ENCODE results near the gene BAAT.
"Not testable (repeated sequence)": the region's sequence is repeated elsewhere in the genome, so short reads cannot be mapped to it uniquely, and the experiment has no call there.

Gene BAAT

DNA sequence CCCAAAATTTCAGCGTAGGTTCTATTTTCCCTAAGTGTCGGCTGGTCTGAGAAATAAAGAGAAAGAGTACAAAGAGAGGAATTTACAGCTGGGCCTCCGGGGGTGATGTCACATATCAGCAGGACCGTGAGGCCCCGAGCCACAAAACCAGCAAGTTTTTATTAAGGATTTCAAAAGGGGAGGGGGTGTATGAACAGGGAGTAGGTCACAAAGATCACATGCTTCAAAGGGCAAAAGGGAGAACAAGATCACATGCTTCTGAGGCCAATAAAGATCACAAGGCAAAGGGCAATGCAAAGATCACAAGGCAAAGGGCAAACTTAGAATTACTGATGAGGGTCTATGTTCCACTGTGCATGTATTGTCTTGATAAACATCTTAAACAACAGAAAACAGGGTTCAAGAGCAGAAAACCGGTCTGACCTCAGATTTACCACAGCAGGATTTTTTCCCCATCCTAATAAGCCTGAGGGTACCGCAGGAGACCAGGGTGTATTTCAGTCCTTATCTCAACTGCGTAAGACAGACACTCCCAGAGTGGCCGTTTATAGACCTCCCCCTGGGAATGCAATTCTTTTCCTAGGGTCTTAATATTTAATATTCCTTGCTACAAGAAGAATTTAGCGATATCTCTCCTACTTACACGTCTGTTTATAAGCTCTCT is at the start of gene BAAT:
BAAT (minus strand) TSS at position 134 of the 664 bp plus-strand sequence. CDS start 13,602 bp downstream, outside the sequence.
- DNase-seq (ENCODE audit: low read depth in 1 of 2, low spot score in 1 of 2) = not testable (repeated sequence)

DNA sequence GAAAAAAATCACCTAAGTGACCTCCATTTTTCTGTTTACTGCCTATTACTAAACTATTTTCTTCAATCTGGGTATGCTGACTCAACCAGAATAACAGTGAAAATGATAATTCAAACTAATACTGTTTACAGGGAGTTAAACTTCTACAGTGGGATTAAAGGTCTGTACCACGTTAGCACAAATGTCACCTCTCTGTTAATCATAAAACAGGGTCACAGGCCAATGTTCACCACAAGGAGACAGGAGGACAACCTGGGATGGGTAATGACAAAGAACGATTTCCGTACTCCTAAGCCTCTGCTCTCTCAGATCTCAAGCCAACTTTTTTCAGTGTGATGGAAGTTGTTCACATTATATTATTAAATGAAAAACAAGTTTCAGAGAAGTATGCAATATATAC is 48.4 kb upstream of the BAAT start:
- DNase-seq (ENCODE audit: low read depth in 1 of 2, low spot score in 1 of 2) = no peak

- no peak for DNase-seq (ENCODE audit: low read depth in 1 of 2, low spot score in 1 of 2)
These were observed 47.9 kb upstream of the BAAT start for GRCh38 chr9:101432740-101433139.

DNA sequence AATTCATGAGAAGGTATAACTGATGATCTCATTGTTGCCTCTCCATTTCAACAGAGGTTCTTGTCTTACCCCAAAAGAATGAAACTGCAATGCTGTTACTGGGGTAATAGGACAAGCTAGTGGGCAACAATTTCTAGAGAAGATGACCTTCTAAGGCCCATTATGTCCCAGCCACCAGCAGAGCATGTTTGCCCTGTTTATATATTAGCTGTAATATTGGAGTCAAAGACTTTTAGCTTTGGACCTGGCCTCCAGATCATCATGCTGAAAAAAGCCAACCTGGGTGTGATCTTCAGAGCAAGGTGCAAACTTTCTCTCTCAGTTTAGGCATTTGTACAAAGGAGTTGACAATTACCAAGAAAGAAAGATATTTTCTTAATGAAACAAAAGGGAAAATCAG is 47.4 kb upstream of the BAAT start:
- DNase-seq (ENCODE audit: low read depth in 1 of 2, low spot score in 1 of 2) = no peak

- DNase-seq (ENCODE audit: low read depth in 1 of 2, low spot score in 1 of 2) = no peak
These were observed 44.9 kb upstream of the BAAT start for GRCh38 chr9:101429736-101430135.

DNA sequence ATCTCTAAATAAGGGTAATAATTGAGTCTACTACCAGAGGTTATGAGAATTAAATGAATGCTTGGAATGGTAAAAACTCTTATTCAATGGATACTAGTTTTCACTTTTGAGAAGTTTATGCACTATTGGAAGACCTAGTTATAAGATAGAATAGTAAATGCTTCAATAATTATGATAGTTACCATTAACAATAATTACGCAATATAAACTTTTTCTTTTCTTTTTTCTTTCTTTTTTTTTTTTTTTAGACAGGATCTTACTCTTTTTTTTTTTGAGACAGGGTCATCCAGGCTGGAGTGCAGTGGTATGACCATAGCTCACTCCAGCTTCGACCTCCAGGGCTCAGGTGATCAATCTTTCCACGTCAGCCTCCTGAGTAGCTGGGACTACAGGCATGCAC is 44.1 kb upstream of the BAAT start:
- DNase-seq (ENCODE audit: low read depth in 1 of 2, low spot score in 1 of 2) = no peak

GRCh38 chr9:101427957-101428655 is 43.3 kb upstream of the BAAT start:
- DNase-seq (ENCODE audit: low read depth in 1 of 2, low spot score in 1 of 2) = no peak

- no peak for DNase-seq (ENCODE audit: low read depth in 1 of 2, low spot score in 1 of 2)
These were observed 42.6 kb upstream of the BAAT start for GRCh38 chr9:101427358-101427757.

GRCh38 chr9:101421653-101422065 is 36.9 kb upstream of the BAAT start:
- DNase-seq (ENCODE audit: low read depth in 1 of 2, low spot score in 1 of 2) = no peak

DNA sequence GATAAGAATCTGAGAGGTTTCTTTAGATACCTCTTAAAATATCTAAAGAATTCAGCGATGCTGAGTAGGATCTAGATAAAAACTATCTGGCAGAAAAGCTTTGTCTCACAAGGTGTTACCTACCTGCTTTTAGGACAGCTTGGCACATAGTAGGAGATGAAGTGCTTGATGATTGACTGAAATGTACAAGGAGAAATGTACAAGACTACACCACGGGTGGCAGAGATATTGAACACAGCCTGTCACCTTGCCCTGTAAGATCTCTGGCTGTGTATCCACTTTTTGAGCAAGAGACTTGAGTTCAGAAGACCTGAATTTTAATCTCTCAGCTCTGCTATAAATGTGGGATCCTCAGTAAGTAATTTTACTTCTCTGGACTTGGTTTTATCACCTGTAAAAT is 35.1 kb upstream of the BAAT start:
- no peak for DNase-seq (ENCODE audit: low read depth in 1 of 2, low spot score in 1 of 2)

DNA sequence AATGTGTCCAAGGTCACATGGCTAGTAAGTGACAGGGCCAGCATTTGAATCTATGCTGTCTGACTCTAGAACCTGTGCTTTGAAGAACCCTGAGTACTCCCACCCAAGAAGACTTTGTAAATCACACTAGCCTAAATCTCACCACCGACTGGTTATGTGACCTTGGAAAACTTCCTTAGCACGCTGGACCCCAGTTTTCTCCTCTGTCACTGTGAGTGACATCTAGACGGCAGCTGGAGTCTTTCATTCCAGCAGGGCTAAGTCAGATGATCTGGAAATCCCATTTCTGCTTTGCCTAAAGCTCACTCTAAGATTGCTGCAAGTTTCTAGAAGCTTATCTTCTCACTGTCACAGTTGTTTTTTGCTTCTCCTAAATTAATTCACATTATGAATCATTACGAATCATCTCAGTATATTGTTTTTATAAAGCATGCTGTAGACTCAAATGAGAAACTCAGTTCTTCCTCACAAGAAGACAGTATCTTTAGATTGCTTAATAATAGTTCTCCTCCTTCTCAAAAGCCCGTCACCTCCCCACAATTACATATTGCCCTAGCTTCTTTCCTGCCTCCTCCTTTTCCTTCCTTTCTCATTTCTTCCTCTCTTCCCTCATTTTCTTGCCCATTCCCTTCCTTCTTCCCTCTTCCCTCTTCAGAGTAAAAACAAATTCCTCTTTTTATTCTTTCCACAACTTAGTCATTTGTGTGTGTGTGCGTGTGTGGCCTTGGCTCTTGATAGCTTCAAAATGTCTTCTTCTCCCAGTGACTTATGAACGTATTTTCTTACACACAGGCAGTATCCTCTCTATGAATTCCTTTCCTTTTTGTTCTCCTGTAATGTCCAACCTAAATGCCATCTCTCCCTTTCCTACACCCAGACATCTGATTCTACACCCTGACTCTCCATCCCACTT is 34.0 kb upstream of the BAAT start:
- DNase-seq (ENCODE audit: low read depth in 1 of 2, low spot score in 1 of 2) = no peak

DNA sequence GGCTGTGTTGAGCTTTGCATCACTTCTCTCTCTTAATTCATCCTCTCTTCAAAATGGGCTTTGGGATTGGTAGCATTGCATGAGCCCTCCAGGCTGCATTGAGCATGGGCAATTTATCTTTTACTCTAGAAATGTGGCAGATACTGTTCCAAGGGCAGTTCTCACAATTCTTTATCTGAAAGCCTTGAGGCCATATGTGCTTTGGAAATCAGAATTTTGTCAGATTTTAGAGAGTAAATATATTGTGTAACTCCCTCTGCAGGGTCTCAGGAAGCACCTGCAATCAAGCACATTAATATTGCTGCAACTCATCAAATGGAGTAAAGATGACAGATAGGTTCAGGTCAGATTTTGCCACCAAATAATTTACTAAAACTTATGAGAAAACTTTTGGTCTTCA is 33.2 kb upstream of the BAAT start:
- DNase-seq (ENCODE audit: low read depth in 1 of 2, low spot score in 1 of 2) = no peak

- DNase-seq (ENCODE audit: low read depth in 1 of 2, low spot score in 1 of 2) = no peak
These were observed 32.6 kb upstream of the BAAT start for GRCh38 chr9:101417389-101417788.

GRCh38 chr9:101415578-101415977 is 30.8 kb upstream of the BAAT start:
- no peak for DNase-seq (ENCODE audit: low read depth in 1 of 2, low spot score in 1 of 2)

GRCh38 chr9:101414839-101415238 is 30.0 kb upstream of the BAAT start:
- no peak for DNase-seq (ENCODE audit: low read depth in 1 of 2, low spot score in 1 of 2)

DNA sequence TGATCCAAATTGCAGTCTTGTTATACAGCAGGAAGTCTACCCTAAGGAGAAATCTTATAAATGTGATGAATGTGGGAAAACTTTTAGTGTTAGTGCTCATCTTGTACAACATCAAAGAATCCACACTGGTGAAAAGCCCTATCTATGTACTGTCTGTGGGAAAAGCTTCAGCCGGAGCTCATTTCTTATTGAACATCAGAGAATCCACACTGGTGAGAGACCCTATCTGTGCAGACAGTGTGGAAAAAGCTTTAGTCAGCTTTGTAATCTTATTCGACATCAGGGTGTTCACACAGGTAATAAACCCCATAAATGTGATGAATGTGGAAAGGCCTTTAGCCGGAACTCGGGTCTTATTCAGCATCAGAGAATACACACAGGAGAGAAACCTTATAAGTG is 24.3 kb upstream of the BAAT start:
- DNase-seq (ENCODE audit: low read depth in 1 of 2, low spot score in 1 of 2) = no peak

DNA sequence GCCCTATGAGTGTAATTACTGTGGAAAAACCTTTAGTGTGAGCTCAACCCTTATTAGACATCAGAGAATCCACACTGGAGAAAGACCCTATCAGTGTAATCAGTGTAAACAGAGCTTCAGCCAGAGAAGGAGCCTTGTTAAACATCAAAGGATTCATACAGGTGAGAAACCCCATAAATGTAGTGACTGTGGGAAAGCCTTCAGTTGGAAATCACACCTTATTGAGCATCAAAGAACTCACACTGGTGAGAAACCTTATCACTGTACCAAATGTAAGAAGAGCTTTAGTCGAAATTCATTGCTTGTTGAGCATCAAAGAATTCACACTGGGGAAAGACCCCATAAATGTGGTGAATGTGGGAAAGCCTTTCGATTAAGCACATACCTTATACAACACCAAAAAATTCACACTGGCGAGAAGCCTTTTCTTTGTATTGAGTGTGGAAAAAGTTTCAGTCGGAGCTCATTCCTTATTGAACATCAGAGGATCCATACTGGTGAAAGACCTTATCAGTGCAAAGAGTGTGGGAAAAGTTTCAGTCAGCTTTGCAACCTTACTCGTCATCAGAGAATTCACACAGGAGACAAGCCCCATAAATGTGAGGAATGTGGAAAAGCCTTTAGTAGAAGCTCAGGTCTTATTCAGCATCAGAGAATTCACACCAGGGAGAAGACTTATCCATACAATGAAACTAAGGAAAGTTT is 23.7 kb upstream of the BAAT start:
- no peak for DNase-seq (ENCODE audit: low read depth in 1 of 2, low spot score in 1 of 2)

GRCh38 chr9:101403516-101404285 is 18.9 kb upstream of the BAAT start:
- no peak for DNase-seq (ENCODE audit: low read depth in 1 of 2, low spot score in 1 of 2)

DNA sequence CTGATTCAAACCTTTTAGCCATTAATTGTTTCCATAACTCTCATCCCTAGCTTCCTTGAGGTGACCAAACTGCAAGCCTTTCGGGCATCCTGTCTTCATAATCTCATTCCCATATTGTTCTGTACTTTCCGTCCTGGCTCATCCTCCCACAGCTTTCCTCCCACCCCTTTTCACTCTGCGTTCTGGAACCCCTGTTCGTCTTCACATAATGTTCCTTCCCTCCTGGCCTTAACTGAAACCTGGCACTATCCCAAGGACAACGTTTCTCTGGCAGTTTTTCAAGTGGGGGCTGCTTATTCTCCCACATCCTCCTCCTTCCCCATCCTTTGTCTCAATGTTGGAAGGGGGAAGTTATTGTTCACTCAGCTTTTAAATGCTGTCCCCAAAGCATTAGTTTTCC is 15.3 kb upstream of the BAAT start:
- DNase-seq (ENCODE audit: low read depth in 1 of 2, low spot score in 1 of 2) = no peak

DNA sequence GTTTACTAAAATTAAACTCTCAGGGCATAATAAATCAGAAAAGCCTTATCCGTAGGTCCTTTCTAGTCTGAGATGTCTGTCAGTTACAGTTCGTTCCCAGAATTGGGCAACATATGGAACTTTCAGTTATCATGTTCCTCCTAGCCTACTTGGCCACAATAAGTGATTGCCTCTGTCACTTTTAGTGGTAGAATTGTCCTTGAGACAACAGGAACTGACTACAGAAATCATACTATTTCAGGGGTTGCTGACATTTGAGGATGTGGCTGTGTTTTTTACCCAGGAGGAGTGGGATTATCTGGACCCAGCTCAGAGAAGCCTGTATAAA is 14.8 kb upstream of the BAAT start:
- DNase-seq (ENCODE audit: low read depth in 1 of 2, low spot score in 1 of 2) = no peak

All from stimulated activated CD4-positive, alpha-beta T cell treated with anti-CD3 and anti-CD28 coated beads, Interleukin-15, amount 100 ng/mL, for 1 hour (primary cell).